HG03520 (cell line): Measurements from ENCODE around the gene COL9A3.
"Not testable (repeated sequence)": the region's sequence is repeated elsewhere in the genome, so short reads cannot be mapped to it uniquely, and the experiment has no call there.

ENCODE experiments used
- ATAC-seq: cut with Tn5 transposase; IDR thresholded peaks from one replicate; pipeline ENCODE4 v1.9.1; 2021; ENCODE audit warnings: mild to moderate bottlenecking, moderate library complexity; ENCODE audit not compliant: unreplicated experiment

COL9A3 gene

GRCh38 chr20:62832951-62833391 lies 16.1 kb downstream of the COL9A3 start:
- ATAC-seq: no peak

GRCh38 chr20:62834967-62835730 lies 18.3 kb downstream of the COL9A3 start:
- ATAC-seq: no peak

GRCh38 chr20:62835931-62836861 lies 19.3 kb downstream of the COL9A3 start:
- ATAC-seq: no peak

- ATAC-seq: no peak
Measured at GRCh38 chr20:62836967-62837490, 20.2 kb downstream of the COL9A3 start.

- no peak for ATAC-seq
Measured at GRCh38 chr20:62837790-62838127, 20.9 kb downstream of the COL9A3 start.

- ATAC-seq: no peak
Measured at GRCh38 chr20:62838128-62838891, 21.5 kb downstream of the COL9A3 start.

GRCh38 chr20:62839261-62839660 lies 22.4 kb downstream of the COL9A3 start:
- ATAC-seq: no peak

- ATAC-seq: no peak
Measured at GRCh38 chr20:62839816-62840215, 23.0 kb downstream of the COL9A3 start.

GRCh38 chr20:62840244-62841197 lies 23.7 kb downstream of the COL9A3 start:
- ATAC-seq: no peak

- no peak for ATAC-seq
Measured at GRCh38 chr20:62841705-62842212, 24.9 kb downstream of the COL9A3 start.

- no peak for ATAC-seq
Measured at GRCh38 chr20:62843656-62844055, 26.8 kb downstream of the COL9A3 start.

- no peak for ATAC-seq
Measured at GRCh38 chr20:62844182-62844581, 27.3 kb downstream of the COL9A3 start.

- ATAC-seq: no peak
Measured at GRCh38 chr20:62845416-62846160, 28.7 kb downstream of the COL9A3 start.

GRCh38 chr20:62846166-62846890 lies 29.5 kb downstream of the COL9A3 start:
- no peak for ATAC-seq

- not testable (repeated sequence) for ATAC-seq
Measured at GRCh38 chr20:62848917-62849316, 32.1 kb downstream of the COL9A3 start.

GRCh38 chr20:62849431-62849830 lies 32.6 kb downstream of the COL9A3 start:
- ATAC-seq: no peak

- ATAC-seq: no peak
Measured at GRCh38 chr20:62850333-62850974, 33.6 kb downstream of the COL9A3 start.

- no peak for ATAC-seq
Measured at GRCh38 chr20:62852196-62852595, 35.3 kb downstream of the COL9A3 start.
